GM18868 (cell line): ENCODE results near the gene CLDN9.
"Not testable (repeated sequence)": the region's sequence is repeated elsewhere in the genome, so short reads cannot be mapped to it uniquely, and the experiment has no call there.

ENCODE experiments used
- ATAC-seq: cut with Tn5 transposase; IDR thresholded peaks from one replicate; pipeline ENCODE4 v1.9.1; 2021; ENCODE audit warnings: mild to moderate bottlenecking, moderate library complexity; ENCODE audit not compliant: unreplicated experiment

The CLDN9 gene

GRCh38 chr16:3030222-3031212, 17.8 kb downstream of the CLDN9 start:
- ATAC-seq: no peak

DNA sequence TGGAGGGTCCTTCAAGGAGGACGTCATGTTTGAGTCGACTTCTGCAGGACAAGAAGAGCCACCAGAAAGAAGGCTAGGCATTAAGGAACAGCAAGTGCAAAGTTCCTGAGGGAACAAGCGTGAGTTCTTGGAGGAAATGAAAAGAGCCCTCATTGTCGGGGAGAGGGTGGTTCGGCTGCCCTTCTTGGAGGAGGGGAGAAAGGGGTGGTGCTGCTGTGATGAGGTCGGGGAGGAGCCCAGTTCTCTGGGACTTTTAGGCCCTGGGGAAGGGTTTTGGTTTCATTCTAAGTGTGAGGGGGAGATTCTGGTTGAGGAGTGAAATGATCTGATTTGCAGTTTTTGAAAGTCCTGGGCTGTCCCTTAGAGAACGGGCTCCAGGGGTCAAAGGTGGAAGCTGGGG, 19.9 kb downstream of the CLDN9 start:
- no peak for ATAC-seq

DNA sequence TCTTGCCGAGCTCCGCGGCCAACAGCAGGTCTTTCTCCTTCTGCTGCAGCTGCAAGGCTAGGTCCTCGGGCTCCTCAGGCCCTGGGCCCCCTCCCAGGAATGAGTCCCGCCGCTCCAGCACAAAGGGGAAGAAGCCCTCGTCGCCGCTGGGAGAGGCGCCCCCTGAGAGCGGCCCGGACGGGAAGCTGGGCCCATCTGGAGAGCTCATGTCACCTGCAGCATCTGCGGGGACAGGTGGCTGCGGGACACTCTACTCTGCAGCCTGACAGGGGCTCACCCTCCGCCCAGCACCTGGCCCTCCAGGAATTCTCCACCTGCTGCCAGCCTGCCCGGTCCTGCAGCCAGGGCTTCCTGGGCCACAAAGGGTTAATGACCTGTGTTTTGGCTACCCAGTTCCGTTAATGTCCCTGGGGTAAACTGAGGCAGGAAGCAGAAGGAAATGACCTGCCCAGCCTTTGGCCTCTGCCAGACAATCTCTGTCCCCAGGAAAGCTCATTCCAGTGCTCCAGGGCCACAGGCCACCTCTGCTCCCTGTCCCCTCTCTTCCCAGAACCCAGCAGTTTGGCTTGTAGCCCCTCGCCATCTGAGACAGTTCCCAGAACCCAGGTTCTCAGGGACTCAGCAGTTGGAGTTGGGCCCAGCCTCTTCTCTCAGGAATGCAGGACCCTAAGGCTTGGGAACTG, 22.7 kb downstream of the CLDN9 start:
- ATAC-seq: no peak

DNA sequence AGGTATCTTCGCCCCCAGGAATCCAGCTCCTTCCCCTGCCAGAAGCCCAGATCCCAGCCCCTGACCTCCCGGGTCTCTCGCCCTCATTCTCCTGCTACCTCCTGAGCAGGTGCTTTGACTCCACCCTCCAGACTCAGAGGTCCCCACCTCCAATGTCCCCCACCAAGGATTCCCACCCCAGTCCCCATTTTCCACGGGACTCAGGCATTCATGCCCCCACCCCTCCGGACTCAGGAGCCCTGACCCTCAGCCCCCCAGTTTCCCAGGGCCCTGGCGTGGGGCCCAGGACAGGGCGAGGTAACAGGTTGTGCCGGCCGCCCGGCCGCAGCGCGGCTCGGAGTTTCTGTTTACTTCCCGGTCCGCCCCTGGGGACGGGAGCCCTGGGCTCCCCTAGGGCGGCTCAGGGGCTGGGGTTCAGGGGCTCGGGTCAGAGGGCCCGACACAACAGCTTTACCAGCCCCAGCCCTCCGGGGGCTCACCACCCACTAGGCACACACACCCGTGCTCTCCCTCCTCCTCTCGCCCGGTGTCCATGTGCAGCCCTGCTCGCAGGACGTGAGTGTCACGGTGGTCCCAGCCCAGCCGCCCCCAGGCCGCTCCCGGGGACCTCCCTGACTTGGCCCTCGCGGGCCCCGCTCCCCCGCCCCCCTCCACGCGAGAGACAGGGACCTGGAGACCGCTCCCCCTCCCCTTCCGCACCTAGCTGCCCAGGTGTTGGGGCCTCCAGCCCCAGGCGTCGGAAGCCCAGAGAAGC, 23.4 kb downstream of the CLDN9 start:
- ATAC-seq: no peak

DNA sequence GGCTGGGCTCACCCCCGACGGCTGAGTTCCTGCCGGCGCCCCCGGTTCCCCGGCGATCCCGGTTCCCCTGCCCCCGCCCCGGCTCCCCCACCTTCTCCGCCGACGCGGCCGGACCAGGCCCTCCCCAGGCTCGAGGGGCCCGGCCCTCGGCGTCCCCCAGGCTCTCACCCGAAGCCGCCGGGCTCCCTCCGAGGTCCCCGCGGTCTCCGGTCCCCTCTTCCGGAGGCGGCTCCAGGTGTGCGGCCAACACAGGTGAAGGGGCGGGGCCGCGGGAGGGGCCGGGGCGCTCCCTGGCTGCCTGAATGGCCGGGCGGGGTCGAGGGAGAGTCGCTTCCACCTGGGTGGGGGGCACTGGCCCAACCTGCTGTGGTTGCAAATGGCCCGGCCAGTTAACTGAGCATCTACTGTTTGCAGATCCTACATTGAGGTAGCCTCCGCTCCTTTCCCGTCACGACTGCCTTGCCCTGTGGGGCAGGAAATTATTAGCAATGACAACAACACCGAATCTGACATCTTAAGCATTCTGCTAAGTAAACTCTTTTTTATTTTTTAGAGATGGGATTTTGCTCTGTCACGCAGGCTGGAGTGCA, 24.1 kb downstream of the CLDN9 start, which contains the start of gene BICDL2:
TSS of gene BICDL2 (minus strand) at position 219 of the 590 bp plus-strand sequence. CDS start 1,448 bp downstream, outside the sequence.
- ATAC-seq: no peak

- no peak for ATAC-seq
Measured at GRCh38 chr16:3038256-3038655, 25.5 kb downstream of the CLDN9 start.

- no peak for ATAC-seq
Measured at GRCh38 chr16:3038896-3039295, 26.2 kb downstream of the CLDN9 start.

DNA sequence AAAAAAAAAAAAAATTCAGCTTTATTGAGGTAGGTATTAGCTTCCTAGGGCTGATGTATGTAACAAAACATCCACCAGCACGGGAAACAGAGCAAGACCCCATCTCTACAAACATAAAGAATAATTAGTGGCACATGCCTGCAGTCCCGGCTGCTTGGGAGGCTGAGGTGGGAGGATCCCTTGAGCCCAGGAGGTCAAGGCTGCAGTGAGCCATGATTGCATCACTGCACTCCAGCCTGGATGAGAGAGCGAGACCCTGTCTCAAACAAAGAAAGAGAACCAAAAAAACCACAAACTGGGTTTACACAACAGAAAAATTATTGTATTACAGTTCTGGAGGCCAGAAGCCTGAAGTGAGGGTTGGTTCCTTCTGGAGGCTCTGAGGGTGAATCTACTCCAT, 29.7 kb downstream of the CLDN9 start:
- no peak for ATAC-seq

GRCh38 chr16:3044708-3045107, 32.0 kb downstream of the CLDN9 start:
- ATAC-seq: no peak

GRCh38 chr16:3045758-3046640, 33.3 kb downstream of the CLDN9 start, which contains the start of gene MMP25:
TSS of gene MMP25 (plus strand) at chr16:3046561. CDS start at chr16:3046918, 357 bp downstream.
- ATAC-seq: no peak

DNA sequence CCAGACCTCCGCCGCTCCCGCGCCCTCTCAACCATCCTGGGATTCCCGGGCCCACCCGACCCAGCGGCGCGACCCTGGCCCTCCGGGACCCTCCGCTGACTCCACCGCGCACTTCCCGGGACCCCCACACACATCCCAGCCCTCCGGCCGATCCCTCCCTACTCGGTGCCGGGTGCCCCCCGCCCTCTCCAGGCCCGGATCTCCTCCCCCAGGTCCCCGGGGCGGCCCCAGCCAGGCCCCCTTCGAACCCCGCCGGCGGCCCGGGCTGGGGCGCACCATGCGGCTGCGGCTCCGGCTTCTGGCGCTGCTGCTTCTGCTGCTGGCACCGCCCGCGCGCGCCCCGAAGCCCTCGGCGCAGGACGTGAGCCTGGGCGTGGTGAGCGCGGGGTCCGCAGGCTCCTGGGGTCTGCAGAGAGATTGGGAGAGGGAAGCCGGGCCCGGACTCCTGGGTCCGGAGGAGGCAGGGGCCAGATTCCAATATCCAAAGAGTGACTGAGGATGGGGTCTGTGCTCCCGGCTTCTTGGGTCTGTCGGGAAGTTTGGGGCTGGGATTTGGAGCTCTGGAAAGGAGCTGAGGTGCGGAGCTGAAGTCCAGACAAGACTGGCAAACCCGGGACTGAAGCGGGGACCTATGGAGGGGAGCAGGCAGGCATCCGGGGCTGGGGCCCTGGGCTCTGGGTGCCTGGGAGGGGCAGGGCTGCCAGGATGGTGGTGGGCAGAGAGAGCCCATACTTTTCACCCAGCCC, 34.1 kb downstream of the CLDN9 start:
- ATAC-seq: no peak

DNA sequence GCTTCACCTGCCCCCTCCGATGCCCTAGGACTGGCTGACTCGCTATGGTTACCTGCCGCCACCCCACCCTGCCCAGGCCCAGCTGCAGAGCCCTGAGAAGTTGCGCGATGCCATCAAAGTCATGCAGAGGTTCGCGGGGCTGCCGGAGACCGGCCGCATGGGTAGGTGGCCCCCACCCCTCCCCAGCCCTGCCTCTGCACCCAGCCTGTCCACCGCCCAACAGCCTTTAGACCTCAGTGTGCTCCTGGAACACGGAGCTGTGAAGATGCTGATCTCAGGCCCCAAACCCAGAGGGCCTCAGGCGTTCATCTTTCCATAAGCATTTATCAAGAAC, 34.6 kb downstream of the CLDN9 start:
- ATAC-seq: no peak

- ATAC-seq: no peak
Measured at GRCh38 chr16:3049921-3050481, 37.3 kb downstream of the CLDN9 start.

GRCh38 chr16:3050487-3050886, 37.8 kb downstream of the CLDN9 start:
- no peak for ATAC-seq

DNA sequence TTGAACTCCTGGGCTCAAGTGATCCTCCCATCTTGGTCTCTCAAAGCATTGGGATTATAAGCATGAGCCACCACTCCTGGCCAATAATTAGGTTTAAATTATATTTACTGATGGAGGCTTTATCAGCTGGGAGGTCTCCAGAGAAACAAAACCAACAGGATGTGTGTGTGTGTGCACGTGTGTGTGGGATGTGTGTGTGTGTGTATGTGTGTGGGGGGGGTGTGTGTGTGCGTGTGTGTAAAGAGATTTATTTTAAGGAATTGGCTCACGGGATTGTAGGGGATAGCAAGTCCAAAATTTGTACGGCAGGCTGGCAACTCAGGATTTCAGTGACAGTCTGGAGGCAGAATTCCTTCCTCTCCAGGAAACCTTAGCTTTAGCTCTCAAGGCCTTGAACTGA, 38.3 kb downstream of the CLDN9 start:
- ATAC-seq: no peak

DNA sequence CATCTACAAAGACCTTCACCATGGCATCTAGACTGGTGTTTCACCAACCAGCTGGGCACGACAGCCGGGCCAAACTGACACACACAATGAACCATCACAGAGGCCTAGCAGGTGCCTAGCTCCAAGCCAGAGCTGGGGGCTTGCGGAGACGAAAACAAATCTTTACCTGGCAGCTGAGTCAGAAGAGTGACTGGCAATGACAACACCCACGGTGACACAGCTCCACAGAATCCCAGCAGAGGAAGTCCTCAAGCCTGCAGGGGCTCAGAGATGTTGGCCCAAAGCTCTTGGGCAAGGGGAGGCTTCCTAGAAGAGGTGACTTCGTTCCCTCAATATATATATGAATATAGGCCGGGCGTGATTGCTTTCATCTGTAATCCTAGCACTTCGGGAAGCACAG, 38.8 kb downstream of the CLDN9 start:
- no peak for ATAC-seq

DNA sequence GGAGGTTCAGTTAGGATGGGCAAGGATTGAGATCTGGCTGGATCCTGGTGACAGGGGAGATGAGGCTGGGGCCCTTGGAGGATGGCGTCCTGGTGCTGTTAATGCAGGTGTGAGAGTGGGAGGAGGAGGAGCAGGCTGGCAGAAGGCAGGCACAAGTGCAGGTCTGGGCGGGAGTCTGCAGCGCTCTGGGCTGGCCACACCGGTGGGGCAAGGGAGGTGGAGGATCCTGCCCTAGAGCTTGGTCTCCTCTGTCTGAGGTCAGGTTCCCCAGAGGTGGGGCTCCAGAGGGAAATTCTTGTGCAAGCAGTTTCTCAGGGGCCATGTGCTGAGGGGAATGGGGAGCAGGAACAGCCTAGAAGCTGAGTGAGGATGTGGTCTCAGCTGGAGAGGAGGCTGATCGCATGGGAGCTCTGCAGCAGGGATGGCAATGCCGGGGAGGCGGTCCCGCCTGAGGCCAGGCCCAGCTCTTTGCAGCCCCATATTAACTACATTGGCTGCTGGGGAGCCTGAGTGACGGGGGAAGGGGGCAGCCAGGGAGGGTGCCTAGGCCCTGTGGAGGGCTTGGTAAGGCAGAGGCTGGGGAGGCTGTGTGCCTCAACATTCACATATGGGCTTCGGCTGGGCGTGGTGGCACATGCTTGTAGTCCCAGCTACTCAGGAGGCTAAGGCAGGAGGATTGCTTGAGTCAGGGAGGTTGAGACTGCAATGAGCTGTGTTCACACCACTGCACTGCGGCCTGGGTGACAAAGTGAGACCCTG, 40.0 kb downstream of the CLDN9 start:
- not testable (repeated sequence) for ATAC-seq

GRCh38 chr16:3053330-3053710, 40.6 kb downstream of the CLDN9 start:
- ATAC-seq: not testable (repeated sequence)
